Bronchial smooth muscle cell (primary cell): Measurements from ENCODE around the gene ZMAT3. TPM values are rescaled to one million over a fixed set of nuclear protein-coding genes. Genes with fewer than 3 reads are reported as not detected.

Experiments
- total RNA-seq: library from RNA; depleted of rRNA; stranded (reverse); fragments of >200 nt; gene quantifications from 2 replicates; pipeline ENCODE4 v1.2.1, GENCODE V29; 2014

Gene ZMAT3, protein sequence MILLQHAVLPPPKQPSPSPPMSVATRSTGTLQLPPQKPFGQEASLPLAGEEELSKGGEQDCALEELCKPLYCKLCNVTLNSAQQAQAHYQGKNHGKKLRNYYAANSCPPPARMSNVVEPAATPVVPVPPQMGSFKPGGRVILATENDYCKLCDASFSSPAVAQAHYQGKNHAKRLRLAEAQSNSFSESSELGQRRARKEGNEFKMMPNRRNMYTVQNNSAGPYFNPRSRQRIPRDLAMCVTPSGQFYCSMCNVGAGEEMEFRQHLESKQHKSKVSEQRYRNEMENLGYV
- total RNA-seq = 29.8 and 36.7 TPM in 2 replicates

GRCh38 chr3:179071323-179072099 lies at the start of gene ZMAT3:
Gene ZMAT3, minus strand, starts transcription at chr3:179071809. Its CDS starts 4,057 bp downstream, at chr3:179067752.

Other genes with a start within 250 kb of the ZMAT3 start
- gene PIK3CA, start 76.5 kb upstream of the ZMAT3 start, total RNA-seq = 21.4 and 21.8 TPM in 2 replicates
- gene KCNMB3, start 179.3 kb upstream of the ZMAT3 start, total RNA-seq = 0.94 and 1.3 TPM in 2 replicates